Coronary artery (tissue), 2 donors: Measurements from ENCODE around the gene RALGAPA2.

Experiments
- DNase-seq: peaks from one replicate; pipeline ENCODE4 v3.0.0-alpha.2; 2017; ENCODE audit warnings: low spot score
- H3K27ac ChIP-seq, 2 donors: fragments of 200-600 bp; sonication (generic); one replicate each; pipeline ENCODE4 v1.5.1; 2016 to 2019
- H3K4me3 ChIP-seq: fragments of 200-600 bp; sonication (generic); 2 replicates; pipeline ENCODE4 v1.5.1; 2016; ENCODE audit warnings: mild to moderate bottlenecking, moderate library complexity
- CTCF ChIP-seq: fragments of 200-600 bp; sonication (generic); IDR thresholded peaks from one replicate; pipeline ENCODE4 v1.5.1; 2019; ENCODE audit warnings: antibody characterized with exemption

The RALGAPA2 gene

GRCh38 chr20:20712474-20713243 is at the start of gene RALGAPA2:
Gene RALGAPA2 (minus strand): TSS chr20:20712644. CDS start chr20:20712480, 164 bp downstream.
- Histone ChIP-seq H3K27ac (peak within 1 kb of the TSS; percentile 55 to 96), H3K4me3 (peak within 1 kb of the TSS; percentile 95)
- peak; percentile 99 for DNase-seq
- no peak for TF ChIP-seq CTCF

GRCh38 chr20:20761301-20761700 is 48.9 kb upstream of the RALGAPA2 start:
- TF ChIP-seq CTCF = no peak
- Histone ChIP-seq H3K27ac (no peak overlapping the region), H3K4me3 (no peak overlapping the region)

GRCh38 chr20:20759132-20759531 is 46.7 kb upstream of the RALGAPA2 start:
- no peak overlapping the region for H3K4me3 ChIP-seq
- no peak overlapping the region for H3K27ac ChIP-seq
- no peak for TF ChIP-seq CTCF
- no peak for DNase-seq

More at GRCh38 chr20:20761301-20761700, 48.9 kb upstream of the RALGAPA2 start:
- DNase-seq = no peak

- TF ChIP-seq CTCF = no peak
These were observed 43.4 kb upstream of the RALGAPA2 start for GRCh38 chr20:20755674-20756319.

GRCh38 chr20:20755231-20755630 is 42.8 kb upstream of the RALGAPA2 start:
- Histone ChIP-seq H3K4me3 (no peak overlapping the region), H3K27ac (no peak overlapping the region)
- TF ChIP-seq CTCF = no peak
- no peak for DNase-seq

More at GRCh38 chr20:20755674-20756319, 43.4 kb upstream of the RALGAPA2 start:
- H3K27ac ChIP-seq = no peak overlapping the region
- no peak overlapping the region for H3K4me3 ChIP-seq
- no peak for DNase-seq

GRCh38 chr20:20754714-20755113 is 42.3 kb upstream of the RALGAPA2 start:
- H3K27ac ChIP-seq = no peak overlapping the region
- TF ChIP-seq CTCF = no peak
- no peak for DNase-seq
- no peak overlapping the region for H3K4me3 ChIP-seq
